Activated B cell treated with CpG ODN at 0.5 μM for 24 hours (primary cell): ENCODE results near the gene PSMC1. TPM values are rescaled to one million over a fixed set of nuclear protein-coding genes. Genes with fewer than 3 reads are reported as not detected.
"Not testable (repeated sequence)": the region's sequence is repeated elsewhere in the genome, so short reads cannot be mapped to it uniquely, and the experiment has no call there.

Source experiments
- ATAC-seq: fragments of 200-7000 bp; cut with Tn5 transposase; one replicate; pipeline ENCODE4 v1.10.0; 2021; ENCODE audit warnings: low read depth, mild to moderate bottlenecking, moderate library complexity
- CTCF ChIA-PET: fragments of 350-600 bp; sonication (Branson Sonifier 250); formaldehyde crosslinking; loops from one replicate; lab custom pipeline; 2021; ENCODE audit warnings: antibody characterized with exemption; lab: Charles Lee
- POLR2A ChIA-PET: fragments of 350-600 bp; sonication (Branson Sonifier 250); formaldehyde crosslinking; loops from one replicate; lab custom pipeline; 2021; ENCODE audit warnings: antibody characterized with exemption; lab: Charles Lee
- DNase-seq: peaks from one replicate; pipeline ENCODE4 v3.0.0; 2022
- H3K27ac Mint-ChIP-seq: one replicate; pipeline ENCODE4 v1.8.0; 2020; ENCODE audit warnings: mixed read lengths
- H3K27me3 Mint-ChIP-seq: one replicate; pipeline ENCODE4 v1.8.0; 2021; ENCODE audit warnings: mixed read lengths
- H3K36me3 Mint-ChIP-seq: one replicate; pipeline ENCODE4 v1.8.0; 2021; ENCODE audit warnings: low read depth, mixed read lengths
- H3K4me1 Mint-ChIP-seq: one replicate; pipeline ENCODE4 v1.8.0; 2021; ENCODE audit warnings: mixed read lengths
- H3K4me3 Mint-ChIP-seq: one replicate; pipeline ENCODE4 v1.8.0; 2020; ENCODE audit warnings: mild to moderate bottlenecking, mixed read lengths
- H3K9me3 Mint-ChIP-seq: one replicate; pipeline ENCODE4 v1.8.0; 2020; ENCODE audit warnings: mixed read lengths
- intact Hi-C: fragments of 100-400 bp; cut with micrococcal nuclease; formaldehyde crosslinking; loops from one replicate; pipeline ENCODE4 v1.15.1; 2024
- total RNA-seq: library from RNA; stranded (reverse); gene quantifications from 2 replicates; pipeline ENCODE4 v1.2.3, GENCODE V29; 2022
- TF ChIP-seq, protein P1 (sequence below): fragments of 200-600 bp; IDR thresholded peaks from one replicate; pipeline ENCODE4 v1.8.0; 2022; ENCODE audit warnings: antibody characterized with exemption, mild to moderate bottlenecking

Gene PSMC1
- total RNA-seq, 1 donor from 2014 or later = 101 TPM

- peaks cover 17% of the 10 kb centered on the region for H3K27me3 Mint-ChIP-seq
- intact Hi-C loops = loop anchor here (10.0 kb wide), 1 partner anchor 1214 kb away; no protein-coding TSS in a partner anchor
- peaks cover 37% of the 10 kb centered on the region for H3K9me3 Mint-ChIP-seq
- no peaks in the 10 kb centered on the region for H3K4me1 Mint-ChIP-seq
- ChIA-PET CTCF (no interaction called here), POLR2A (no interaction called here)
- H3K27ac Mint-ChIP-seq = no peak overlapping the region
- DNase-seq = no peak
- H3K4me3 Mint-ChIP-seq = no peak overlapping the region
- TF ChIP-seq, protein P1, sequence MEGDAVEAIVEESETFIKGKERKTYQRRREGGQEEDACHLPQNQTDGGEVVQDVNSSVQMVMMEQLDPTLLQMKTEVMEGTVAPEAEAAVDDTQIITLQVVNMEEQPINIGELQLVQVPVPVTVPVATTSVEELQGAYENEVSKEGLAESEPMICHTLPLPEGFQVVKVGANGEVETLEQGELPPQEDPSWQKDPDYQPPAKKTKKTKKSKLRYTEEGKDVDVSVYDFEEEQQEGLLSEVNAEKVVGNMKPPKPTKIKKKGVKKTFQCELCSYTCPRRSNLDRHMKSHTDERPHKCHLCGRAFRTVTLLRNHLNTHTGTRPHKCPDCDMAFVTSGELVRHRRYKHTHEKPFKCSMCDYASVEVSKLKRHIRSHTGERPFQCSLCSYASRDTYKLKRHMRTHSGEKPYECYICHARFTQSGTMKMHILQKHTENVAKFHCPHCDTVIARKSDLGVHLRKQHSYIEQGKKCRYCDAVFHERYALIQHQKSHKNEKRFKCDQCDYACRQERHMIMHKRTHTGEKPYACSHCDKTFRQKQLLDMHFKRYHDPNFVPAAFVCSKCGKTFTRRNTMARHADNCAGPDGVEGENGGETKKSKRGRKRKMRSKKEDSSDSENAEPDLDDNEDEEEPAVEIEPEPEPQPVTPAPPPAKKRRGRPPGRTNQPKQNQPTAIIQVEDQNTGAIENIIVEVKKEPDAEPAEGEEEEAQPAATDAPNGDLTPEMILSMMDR = no peak
- no peak for ATAC-seq
- peaks cover 11% of the 10 kb centered on the region for H3K36me3 Mint-ChIP-seq
These were observed 17.2 kb upstream of the PSMC1 start for GRCh38 chr14:90239139-90239538.

- DNase-seq (no peak), ATAC-seq (no peak)
- no peak overlapping the region for H3K27ac Mint-ChIP-seq
- peaks cover 10% of the 10 kb centered on the region for H3K27me3 Mint-ChIP-seq
- ChIA-PET POLR2A (no interaction called here), CTCF (no interaction called here)
- no peak overlapping the region for H3K4me3 Mint-ChIP-seq
- H3K9me3 Mint-ChIP-seq = peaks cover 30% of the 10 kb centered on the region
- H3K4me1 Mint-ChIP-seq = no peaks in the 10 kb centered on the region
- H3K36me3 Mint-ChIP-seq = peaks cover 9% of the 10 kb centered on the region
- TF ChIP-seq, protein P1 = no peak
- intact Hi-C loops = no loop called here
These were observed 13.9 kb upstream of the PSMC1 start for GRCh38 chr14:90242444-90242843.

GRCh38 chr14:90246936-90247335 is 9.4 kb upstream of the PSMC1 start:
- ATAC-seq = no peak
- intact Hi-C loops = no loop called here
- TF ChIP-seq, protein P1 = no peak
- H3K9me3 Mint-ChIP-seq = peaks cover 12% of the 10 kb centered on the region
- no peak overlapping the region for H3K4me3 Mint-ChIP-seq
- H3K27ac Mint-ChIP-seq = peak overlapping the region; percentile 53
- ChIA-PET CTCF (no interaction called here), POLR2A (no interaction called here)
- H3K27me3 Mint-ChIP-seq = peaks cover 10% of the 10 kb centered on the region
- DNase-seq = no peak
- peaks cover 1% of the 10 kb centered on the region for H3K36me3 Mint-ChIP-seq
- no peaks in the 10 kb centered on the region for H3K4me1 Mint-ChIP-seq

DNA sequence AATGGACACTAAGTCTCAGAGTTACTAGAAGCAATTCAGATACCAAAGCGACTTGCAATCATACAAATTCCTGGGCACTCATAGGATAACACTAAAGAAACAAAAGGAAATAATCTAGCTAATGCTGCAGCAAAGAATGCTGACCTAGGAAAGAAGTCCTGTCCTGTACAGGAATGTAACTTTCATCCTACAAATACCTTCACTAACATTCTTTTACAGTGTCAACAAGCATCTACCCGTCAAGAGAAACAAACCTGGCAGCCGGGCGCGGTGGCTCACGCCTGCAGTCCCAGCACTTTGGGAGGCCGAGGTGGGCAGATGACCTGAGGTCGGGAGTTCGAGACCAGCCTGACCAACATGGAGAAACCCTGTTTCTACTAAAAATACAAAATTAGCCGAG is 8.9 kb upstream of the PSMC1 start:
- H3K27me3 Mint-ChIP-seq, ATAC-seq, H3K4me3 Mint-ChIP-seq, POLR2A ChIA-PET, DNase-seq, H3K4me1 Mint-ChIP-seq, H3K27ac Mint-ChIP-seq, intact Hi-C loops, H3K36me3 Mint-ChIP-seq, H3K9me3 Mint-ChIP-seq, CTCF ChIA-PET: not testable (repeated sequence)

DNA sequence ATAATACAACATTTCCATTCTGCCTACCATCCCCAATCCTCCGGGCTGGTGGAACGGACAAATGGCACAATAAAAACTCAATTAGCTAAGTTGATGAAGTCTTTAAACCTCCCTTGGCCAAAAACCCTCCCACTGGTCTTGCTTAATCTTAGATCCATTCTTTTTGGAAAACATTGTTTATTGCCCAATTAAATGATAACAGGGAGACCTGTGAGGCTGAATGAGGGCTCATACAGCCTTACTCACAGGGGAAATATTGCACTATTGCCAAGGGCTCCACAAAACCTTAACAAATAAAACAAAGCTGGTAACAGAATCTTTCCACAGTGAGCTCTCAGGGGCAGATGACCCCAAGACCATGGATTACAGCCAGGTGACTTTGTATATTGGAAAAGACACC is 7.8 kb upstream of the PSMC1 start:
- Mint-ChIP-seq H3K27me3 (peaks cover 10% of the 10 kb centered on the region), H3K4me1 (no peaks in the 10 kb centered on the region), H3K9me3 (peaks cover 8% of the 10 kb centered on the region), H3K36me3 (peaks cover 1% of the 10 kb centered on the region), H3K27ac (no peak overlapping the region), H3K4me3 (no peak overlapping the region)
- ChIA-PET POLR2A (no interaction called here), CTCF (no interaction called here)
- TF ChIP-seq, protein P1 = no peak
- DNase-seq = no peak
- intact Hi-C loops = no loop called here
- ATAC-seq = no peak

DNA sequence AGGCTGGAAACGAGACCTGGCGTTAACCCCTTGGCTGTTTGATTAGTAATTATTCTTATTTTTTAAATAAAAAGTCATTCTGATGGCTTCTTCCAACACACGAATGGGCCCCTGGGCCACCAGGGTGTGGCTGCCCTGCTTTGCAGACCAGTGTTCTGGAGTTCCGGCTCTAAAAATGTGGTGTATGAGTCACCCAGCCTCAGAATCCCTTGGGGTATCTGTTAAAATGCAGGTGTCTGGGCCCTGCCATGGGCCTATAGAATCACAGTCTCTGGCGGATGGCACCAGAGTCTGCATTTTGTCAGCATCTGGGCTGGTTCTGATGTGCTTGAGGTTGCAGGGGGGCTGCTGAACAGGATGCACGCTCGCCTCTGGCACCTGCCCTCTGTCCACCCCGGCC is 2.5 kb upstream of the PSMC1 start:
- peaks cover 37% of the 10 kb centered on the region for H3K4me1 Mint-ChIP-seq

More for the DNA sequence above, 2.5 kb upstream of the PSMC1 start:
- H3K36me3 Mint-ChIP-seq = peaks cover 15% of the 10 kb centered on the region
- ATAC-seq (peak; percentile 10), DNase-seq (no peak)
- H3K4me3 Mint-ChIP-seq = no peak overlapping the region
- ChIA-PET CTCF (no interaction called here), POLR2A (no interaction called here)
- intact Hi-C loops = loop anchor here (10.0 kb wide), 3 partner anchors 189 to 1429 kb away; partner anchors contain the start of genes KCNK13 and TTC8
- H3K27me3 Mint-ChIP-seq = no peaks in the 10 kb centered on the region
- TF ChIP-seq, protein P1 = no peak
- H3K27ac Mint-ChIP-seq = no peak overlapping the region
- H3K9me3 Mint-ChIP-seq = peaks cover 2% of the 10 kb centered on the region
